ENCODE data around the gene PLBD1.

DNA sequence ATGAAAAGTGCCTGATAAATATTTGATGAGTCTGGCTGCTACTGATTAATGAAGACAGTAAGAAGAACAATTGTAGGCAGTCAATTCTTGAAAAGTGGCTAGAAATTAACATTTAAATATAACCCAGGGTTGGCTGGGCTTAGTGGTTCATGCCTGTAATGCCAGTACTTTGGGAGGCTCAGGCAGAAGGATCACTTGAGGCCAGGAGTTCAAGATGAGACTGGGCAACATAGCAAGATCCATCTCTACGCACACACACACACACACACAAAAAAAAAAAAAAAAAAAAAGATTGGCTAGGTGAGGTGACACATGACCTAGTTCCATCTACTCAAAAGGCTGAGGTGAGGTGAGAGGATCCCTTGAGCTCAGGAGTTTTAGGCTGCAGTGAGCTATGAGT, 7.9 kb upstream of the PLBD1 start:
- TF ChIP-seq, protein P1, sequence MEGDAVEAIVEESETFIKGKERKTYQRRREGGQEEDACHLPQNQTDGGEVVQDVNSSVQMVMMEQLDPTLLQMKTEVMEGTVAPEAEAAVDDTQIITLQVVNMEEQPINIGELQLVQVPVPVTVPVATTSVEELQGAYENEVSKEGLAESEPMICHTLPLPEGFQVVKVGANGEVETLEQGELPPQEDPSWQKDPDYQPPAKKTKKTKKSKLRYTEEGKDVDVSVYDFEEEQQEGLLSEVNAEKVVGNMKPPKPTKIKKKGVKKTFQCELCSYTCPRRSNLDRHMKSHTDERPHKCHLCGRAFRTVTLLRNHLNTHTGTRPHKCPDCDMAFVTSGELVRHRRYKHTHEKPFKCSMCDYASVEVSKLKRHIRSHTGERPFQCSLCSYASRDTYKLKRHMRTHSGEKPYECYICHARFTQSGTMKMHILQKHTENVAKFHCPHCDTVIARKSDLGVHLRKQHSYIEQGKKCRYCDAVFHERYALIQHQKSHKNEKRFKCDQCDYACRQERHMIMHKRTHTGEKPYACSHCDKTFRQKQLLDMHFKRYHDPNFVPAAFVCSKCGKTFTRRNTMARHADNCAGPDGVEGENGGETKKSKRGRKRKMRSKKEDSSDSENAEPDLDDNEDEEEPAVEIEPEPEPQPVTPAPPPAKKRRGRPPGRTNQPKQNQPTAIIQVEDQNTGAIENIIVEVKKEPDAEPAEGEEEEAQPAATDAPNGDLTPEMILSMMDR (conservative IDR thresholded peaks at IDR 0.05 in 1 of 2, IDR thresholded peaks at IDR 0.05 in 1 of 2; ENCODE audit: low read depth in 1 of 2, low read length in 2 of 2), result no peak
- no peak for TF ChIP-seq EZH2 (IDR thresholded peaks at IDR 0.05; ENCODE audit: low read length, missing control alignments)

Measured in fibroblast of lung (primary cell).